Measurements from ENCODE around the gene ADGRG1. TPM values are rescaled to one million over a fixed set of nuclear protein-coding genes. Genes with fewer than 3 reads are reported as not detected.

Gene ADGRG1
- total and polyA plus RNA-seq, 2 donors (not counting 1 experiment from before 2014, with no cell fraction given), result 0.20 to 0.61 TPM

GRCh38 chr16:57695680-57696069 lies 67.2 kb downstream of the ADGRG1 start:
- H3K79me2 ChIP-seq (ENCODE audit: control insufficient read depth, insufficient read depth, low read length), result no peaks in the 10 kb centered on the region
- H3K4me1 ChIP-seq (ENCODE audit: control insufficient read depth in 2 of 2, insufficient read depth in 2 of 2, low read length in 2 of 2), result peaks cover 21 to 29% of the 10 kb centered on the region in 2 donors
- Mint-ChIP-seq H3K27ac (no peak overlapping the region), H3K9me3 (ENCODE audit: insufficient read depth) (no peaks in the 10 kb centered on the region), H3K4me3 (peak overlapping the region; percentile 82), H3K4me1 (peaks cover 14% of the 10 kb centered on the region), H3K27me3 (no peaks in the 10 kb centered on the region)
- H4K20me1 ChIP-seq (ENCODE audit: control insufficient read depth, insufficient read depth, low read length, poor library complexity, severe bottlenecking), result no peaks in the 10 kb centered on the region
- DNase-seq (no peak), ATAC-seq (ENCODE audit: low read depth) (no peak)
- no peak overlapping the region for H2AFZ ChIP-seq (ENCODE audit: insufficient read depth, low read depth, low read length, poor library complexity, severe bottlenecking)
- 62% methylated on average over 3 of the region's 5 CpGs for WGBS (ENCODE audit: insufficient coverage)
- no peak for TF ChIP-seq CTCF (IDR thresholded peaks at IDR 0.05)
- no peak for TF ChIP-seq EZH2 (IDR thresholded peaks at IDR 0.05; ENCODE audit: borderline replicate concordance, insufficient read depth, low read depth, low read length, poor library complexity, severe bottlenecking)
- POLR2A ChIA-PET, result no interaction called here
- no peaks in the 10 kb centered on the region for H3K9me3 ChIP-seq (ENCODE audit: control extremely low read depth in 1 of 3, control insufficient read depth in 2 of 3, insufficient read depth in 1 of 3, low read length in 2 of 3)
- H3K4me2 ChIP-seq (replicated peaks; ENCODE audit: low read depth, low read length, poor library complexity, severe bottlenecking), result no peak overlapping the region
- intact Hi-C loops (cut with micrococcal nuclease), result no loop called here
- no peaks in the 10 kb centered on the region for H3K27me3 ChIP-seq (replicated peaks in 1 of 4; ENCODE audit: control extremely low read depth in 1 of 4, control insufficient read depth in 3 of 4, insufficient read depth in 4 of 4, low read length in 3 of 4)
- no peaks in the 10 kb centered on the region for H3K36me3 ChIP-seq (replicated peaks in 1 of 2; ENCODE audit: control extremely low read depth in 1 of 2, control insufficient read depth in 1 of 2, extremely low read depth in 1 of 2, insufficient read depth in 2 of 2, low read length in 1 of 2)
- CTCF ChIA-PET, result no interaction called here
- no peak overlapping the region for H3K4me3 ChIP-seq (ENCODE audit: control extremely low read depth in 1 of 5, extremely low read depth in 1 of 5, insufficient read depth in 1 of 5, low read depth in 2 of 5, low read length in 4 of 5)
- no peak overlapping the region for H3K9ac ChIP-seq (ENCODE audit: low read length)
- H3K27ac ChIP-seq (ENCODE audit: low read length in 2 of 2), result no peak overlapping the region

- intact Hi-C loops (cut with micrococcal nuclease), result no loop called here
- POLR2A ChIA-PET, result no interaction called here
- Mint-ChIP-seq H3K4me3 (no peak overlapping the region), H3K4me1 (peaks cover 12% of the 10 kb centered on the region), H3K27ac (no peak overlapping the region), H3K27me3 (no peaks in the 10 kb centered on the region), H3K9me3 (ENCODE audit: insufficient read depth) (no peaks in the 10 kb centered on the region)
- no peaks in the 10 kb centered on the region for H3K36me3 ChIP-seq (replicated peaks in 1 of 2; ENCODE audit: control extremely low read depth in 1 of 2, control insufficient read depth in 1 of 2, extremely low read depth in 1 of 2, insufficient read depth in 2 of 2, low read length in 1 of 2)
- H3K4me1 ChIP-seq (ENCODE audit: control insufficient read depth in 2 of 2, insufficient read depth in 2 of 2, low read length in 2 of 2), result peaks cover 15 to 23% of the 10 kb centered on the region in 2 donors
- H3K79me2 ChIP-seq (ENCODE audit: control insufficient read depth, insufficient read depth, low read length), result no peaks in the 10 kb centered on the region
- 90% methylated on average over 2 of the region's 7 CpGs for WGBS (ENCODE audit: insufficient coverage)
- DNase-seq (no peak), ATAC-seq (ENCODE audit: low read depth) (no peak)
- H3K4me2 ChIP-seq (replicated peaks; ENCODE audit: low read depth, low read length, poor library complexity, severe bottlenecking), result no peak overlapping the region
- H2AFZ ChIP-seq (ENCODE audit: insufficient read depth, low read depth, low read length, poor library complexity, severe bottlenecking), result no peak overlapping the region
- H4K20me1 ChIP-seq (ENCODE audit: control insufficient read depth, insufficient read depth, low read length, poor library complexity, severe bottlenecking), result no peaks in the 10 kb centered on the region
- H3K27me3 ChIP-seq (replicated peaks in 1 of 4; ENCODE audit: control extremely low read depth in 1 of 4, control insufficient read depth in 3 of 4, insufficient read depth in 4 of 4, low read length in 3 of 4), result no peaks in the 10 kb centered on the region
- CTCF ChIA-PET, result no interaction called here
- TF ChIP-seq EZH2 (IDR thresholded peaks at IDR 0.05; ENCODE audit: borderline replicate concordance, insufficient read depth, low read depth, low read length, poor library complexity, severe bottlenecking) (no peak), CTCF (IDR thresholded peaks at IDR 0.05) (no peak)
- H3K9me3 ChIP-seq (ENCODE audit: control extremely low read depth in 1 of 3, control insufficient read depth in 2 of 3, insufficient read depth in 1 of 3, low read length in 2 of 3), result no peaks in the 10 kb centered on the region
- no peak overlapping the region for H3K27ac ChIP-seq (ENCODE audit: low read length in 2 of 2)
- no peak overlapping the region for H3K4me3 ChIP-seq (ENCODE audit: control extremely low read depth in 1 of 5, extremely low read depth in 1 of 5, insufficient read depth in 1 of 5, low read depth in 2 of 5, low read length in 4 of 5)
- no peak overlapping the region for H3K9ac ChIP-seq (ENCODE audit: low read length)
Observed at GRCh38 chr16:57696240-57696639, 67.8 kb downstream of the ADGRG1 start.

Data from B cell (primary cell).